ENCODE measurements around the gene PTGER4. TPM values are rescaled to one million over a fixed set of nuclear protein-coding genes. Genes with fewer than 3 reads are reported as not detected.
A peak's percentile ranks its signal among the peaks of the same experiment; 100 is the strongest.

PTGER4 gene
- total RNA-seq, 2 donors from 2014 or later = 25.9 to 38.9 TPM

- intact Hi-C loops (cut with DNase I) = no loop called here
- ATAC-seq = no peak
- TF ChIP-seq POLR2A (IDR thresholded peaks at IDR 0.05) (no peak), CTCF (IDR thresholded peaks at IDR 0.05) (no peak)
- no peak for DNase-seq
- Histone ChIP-seq H3K27ac (peak overlapping the region in 2 of 4 donors; percentile 93 to 95), H3K4me1 (peaks cover 13% of the 10 kb centered on the region), H3K9me3 (no peaks in the 10 kb centered on the region), H3K27me3 (no peaks in the 10 kb centered on the region), H3K36me3 (replicated peaks in 1 of 2; ENCODE audit: insufficient read depth in 1 of 2, low read depth in 2 of 2) (no peaks in the 10 kb centered on the region), H3K4me3 (no peak overlapping the region)
- WGBS, 2 donors = 26 to 27% methylated on average over 2 of the region's 2 CpGs
Measured at GRCh38 chr5:40678026-40678425, 1.7 kb upstream of the PTGER4 start.

- H3K36me3 ChIP-seq (replicated peaks in 1 of 2; ENCODE audit: insufficient read depth in 1 of 2, low read depth in 2 of 2) = no peaks in the 10 kb centered on the region
- no peak for DNase-seq
- WGBS, 2 donors = 6% methylated on average over 12 of the region's 12 CpGs
- intact Hi-C loops (cut with DNase I) = no loop called here
- no peaks in the 10 kb centered on the region for H3K9me3 ChIP-seq
- no peaks in the 10 kb centered on the region for H3K27me3 ChIP-seq
- H3K4me3 ChIP-seq = peak overlapping the region; percentile 24 to 95
- ATAC-seq = no peak
- peak overlapping the region; percentile 60 to 95 (median 89) for H3K27ac ChIP-seq
- TF ChIP-seq CTCF (IDR thresholded peaks at IDR 0.05) = no peak
- TF ChIP-seq POLR2A (IDR thresholded peaks at IDR 0.05) = peak in 1 of 3 donors; percentile 68
- H3K4me1 ChIP-seq = peaks cover 13% of the 10 kb centered on the region
Measured at GRCh38 chr5:40678460-40679147, 1.1 kb upstream of the PTGER4 start.

DNA sequence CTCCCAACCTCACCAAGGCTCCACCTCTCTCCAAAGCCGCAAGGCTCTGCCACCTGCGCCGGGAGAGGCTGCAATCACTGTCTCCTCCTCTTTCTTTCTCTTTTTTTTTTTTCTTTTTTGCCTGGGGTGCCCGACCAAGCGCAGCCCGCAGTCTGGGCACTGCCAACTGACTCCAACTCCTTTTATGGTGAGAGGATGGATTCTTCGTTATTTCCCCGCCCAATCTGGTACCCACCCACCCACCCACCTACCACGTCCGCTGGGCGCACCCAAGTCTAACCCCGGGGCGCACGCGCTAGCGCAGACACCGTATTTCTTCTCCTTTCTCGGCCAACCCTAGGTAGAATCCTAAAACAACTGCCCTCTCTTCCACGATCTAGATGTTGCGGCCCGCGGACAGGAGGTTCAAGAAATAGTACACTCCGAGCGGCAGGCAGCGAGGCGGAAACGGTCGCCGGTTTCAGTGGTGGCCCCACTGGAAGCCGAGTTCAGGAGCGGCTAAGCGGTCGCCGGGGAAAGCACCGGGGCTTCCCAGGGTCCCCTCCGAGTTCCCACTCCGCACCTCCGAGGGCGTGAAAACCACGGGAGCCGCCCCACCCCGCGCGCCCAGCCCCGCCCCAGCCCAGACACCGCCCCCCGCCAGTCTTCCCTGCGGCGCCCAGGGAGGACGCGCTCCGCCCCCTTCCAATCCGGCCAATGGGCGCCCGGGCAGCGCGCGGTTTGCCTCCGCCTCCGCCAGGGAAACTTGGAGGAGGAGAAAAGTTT lies 385 bp upstream of the PTGER4 start:
- intact Hi-C loops (cut with DNase I) = no loop called here
- ATAC-seq = peak; percentile 92
- no peaks in the 10 kb centered on the region for H3K9me3 ChIP-seq
- H3K27me3 ChIP-seq = no peaks in the 10 kb centered on the region
- DNase-seq = peak; percentile 93 to 95 (median 94)
- peak in 2 of 3 donors; percentile 33 to 83 for TF ChIP-seq POLR2A (IDR thresholded peaks at IDR 0.05)
- TF ChIP-seq CTCF (IDR thresholded peaks at IDR 0.05) = peak in 2 of 7 experiments; percentile 25 to 31
- peak overlapping the region; percentile 85 to 95 (median 92) for H3K27ac ChIP-seq
- no peaks in the 10 kb centered on the region for H3K36me3 ChIP-seq (replicated peaks in 1 of 2; ENCODE audit: insufficient read depth in 1 of 2, low read depth in 2 of 2)
- 1 to 3% methylated on average over 18 to 55 of the region's 60 CpGs for WGBS, 2 donors
- peaks cover 13% of the 10 kb centered on the region for H3K4me1 ChIP-seq
- peak overlapping the region; percentile 24 to 95 for H3K4me3 ChIP-seq

DNA sequence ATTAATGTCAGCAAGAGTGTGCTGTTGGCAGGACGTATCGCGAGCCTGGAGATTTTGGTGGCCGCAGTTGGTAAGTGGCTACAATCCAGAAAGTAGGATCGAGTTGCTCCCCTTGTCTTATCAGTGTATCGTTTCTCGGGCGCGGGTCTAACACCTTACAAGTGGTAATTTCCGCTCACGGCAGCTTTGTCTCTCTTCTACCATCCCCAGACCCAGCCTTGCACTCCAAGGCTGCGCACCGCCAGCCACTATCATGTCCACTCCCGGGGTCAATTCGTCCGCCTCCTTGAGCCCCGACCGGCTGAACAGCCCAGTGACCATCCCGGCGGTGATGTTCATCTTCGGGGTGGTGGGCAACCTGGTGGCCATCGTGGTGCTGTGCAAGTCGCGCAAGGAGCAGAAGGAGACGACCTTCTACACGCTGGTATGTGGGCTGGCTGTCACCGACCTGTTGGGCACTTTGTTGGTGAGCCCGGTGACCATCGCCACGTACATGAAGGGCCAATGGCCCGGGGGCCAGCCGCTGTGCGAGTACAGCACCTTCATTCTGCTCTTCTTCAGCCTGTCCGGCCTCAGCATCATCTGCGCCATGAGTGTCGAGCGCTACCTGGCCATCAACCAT lies 1.1 kb downstream of the PTGER4 start:
- 2 to 3% methylated on average over 13 to 37 of the region's 37 CpGs for WGBS, 2 donors
- Histone ChIP-seq H3K4me3 (peak overlapping the region; percentile 24 to 95), H3K27me3 (no peaks in the 10 kb centered on the region), H3K36me3 (replicated peaks in 1 of 2; ENCODE audit: insufficient read depth in 1 of 2, low read depth in 2 of 2) (no peaks in the 10 kb centered on the region), H3K27ac (peak overlapping the region; percentile 37 to 95 (median 89)), H3K4me1 (peaks cover 17% of the 10 kb centered on the region), H3K9me3 (no peaks in the 10 kb centered on the region)
- DNase-seq (peak; percentile 39 to 51 (median 42)), ATAC-seq (no peak)
- intact Hi-C loops (cut with DNase I) = loop anchor here (5.0 kb wide), 1 partner anchor 969 kb away; no protein-coding TSS in a partner anchor
- TF ChIP-seq CTCF (IDR thresholded peaks at IDR 0.05) (peak in 2 of 7 experiments; percentile 14 to 19), POLR2A (IDR thresholded peaks at IDR 0.05) (no peak)
